ENCODE measurements around the gene CAPZA1. TPM values are rescaled to one million over a fixed set of nuclear protein-coding genes. Genes with fewer than 3 reads are reported as not detected.

Gene CAPZA1
- total RNA-seq, 2 experiments from 2014 or later, result 166 to 179 TPM

- DNase-seq (no peak), ATAC-seq (ENCODE audit: poor library complexity) (no peak)
- TF ChIP-seq CTCF (IDR thresholded peaks at IDR 0.05), result no peak
- H3K4me3 ChIP-seq (ENCODE audit: low read length), result peak overlapping the region; percentile 18
- peak overlapping the region; percentile 73 for H3K4me3 Mint-ChIP-seq
- H3K9me3 ChIP-seq (ENCODE audit: control insufficient read depth in 1 of 2, insufficient read depth in 1 of 2, low read length in 2 of 2), result no peaks in the 10 kb centered on the region
- intact Hi-C loops (cut with DNase I, micrococcal nuclease), result loop anchor here in 1 of 2 experiments (5.0 kb wide), 1 partner anchor 36 kb away; the partner anchor contains the start of gene MOV10
- H3K36me3 ChIP-seq (ENCODE audit: insufficient read depth, low read length), result peaks cover 13% of the 10 kb centered on the region
- H3K4me1 ChIP-seq (ENCODE audit: insufficient read depth, low read length), result peaks cover 25% of the 10 kb centered on the region
- ChIA-PET CTCF (interaction anchor here (0.6 to 2.1 kb wide), 3 partner anchors 27 to 751 kb away, joined by 3 to 12 read pairs (median 3); partner anchors contain the start of gene MOV10), POLR2A (interaction anchor here (1.2 to 2.7 kb wide), 4 partner anchors 13 to 38 kb away, joined by 4 to 12 read pairs (median 10); partner anchors contain the start of genes CAPZA1, MOV10 and ST7L)
- no peaks in the 10 kb centered on the region for H3K27me3 ChIP-seq (ENCODE audit: control insufficient read depth in 1 of 2, insufficient read depth in 2 of 2, low read length in 2 of 2)
- peaks cover 72% of the 10 kb centered on the region for H3K4me1 Mint-ChIP-seq (ENCODE audit: low read depth)
- peak overlapping the region; percentile 78 for H3K27ac Mint-ChIP-seq
- peak overlapping the region in 1 of 2 donors; percentile 0 for H3K27ac ChIP-seq (ENCODE audit: low read depth in 1 of 2, low read length in 2 of 2)
- H3K9me3 Mint-ChIP-seq, result no peaks in the 10 kb centered on the region
- peaks cover 50% of the 10 kb centered on the region for H3K36me3 Mint-ChIP-seq (ENCODE audit: low read depth)
- H3K27me3 Mint-ChIP-seq, result no peaks in the 10 kb centered on the region
Observed at GRCh38 chr1:112636056-112636455, 16.4 kb downstream of the CAPZA1 start.

GRCh38 chr1:112636597-112637253 lies 17.1 kb downstream of the CAPZA1 start:
- Mint-ChIP-seq H3K9me3 (no peaks in the 10 kb centered on the region), H3K4me1 (ENCODE audit: low read depth) (peaks cover 66% of the 10 kb centered on the region), H3K4me3 (peak overlapping the region; percentile 21), H3K27me3 (no peaks in the 10 kb centered on the region), H3K36me3 (ENCODE audit: low read depth) (peaks cover 44% of the 10 kb centered on the region), H3K27ac (peak overlapping the region; percentile 78)
- intact Hi-C loops (cut with DNase I, micrococcal nuclease), result loop anchor here in 1 of 2 experiments (5.0 kb wide), 1 partner anchor 36 kb away; the partner anchor contains the start of gene MOV10
- ChIA-PET POLR2A (interaction anchor here (1.2 to 2.7 kb wide), 4 partner anchors 12 to 37 kb away, joined by 4 to 12 read pairs (median 10); partner anchors contain the start of genes CAPZA1, MOV10 and ST7L), CTCF (interaction anchor here (1.8 to 2.1 kb wide), 3 partner anchors 9 to 37 kb away, joined by 5 to 12 read pairs (median 6); partner anchors contain the start of gene MOV10)
- H3K4me3 ChIP-seq (ENCODE audit: low read length), result no peak overlapping the region
- DNase-seq, result no peak
- no peaks in the 10 kb centered on the region for H3K9me3 ChIP-seq (ENCODE audit: control insufficient read depth in 1 of 2, insufficient read depth in 1 of 2, low read length in 2 of 2)
- peaks cover 7% of the 10 kb centered on the region for H3K36me3 ChIP-seq (ENCODE audit: insufficient read depth, low read length)
- peaks cover 24% of the 10 kb centered on the region for H3K4me1 ChIP-seq (ENCODE audit: insufficient read depth, low read length)
- ATAC-seq (ENCODE audit: poor library complexity), result peak; percentile 48
- H3K27me3 ChIP-seq (ENCODE audit: control insufficient read depth in 1 of 2, insufficient read depth in 2 of 2, low read length in 2 of 2), result no peaks in the 10 kb centered on the region
- H3K27ac ChIP-seq (ENCODE audit: low read depth in 1 of 2, low read length in 2 of 2), result no peak overlapping the region
- TF ChIP-seq CTCF (IDR thresholded peaks at IDR 0.05), result no peak

GRCh38 chr1:112637254-112638109 lies 17.9 kb downstream of the CAPZA1 start:
- H3K36me3 ChIP-seq (ENCODE audit: insufficient read depth, low read length), result peaks cover 9% of the 10 kb centered on the region
- H3K4me1 ChIP-seq (ENCODE audit: insufficient read depth, low read length), result peaks cover 17% of the 10 kb centered on the region
- H3K9me3 Mint-ChIP-seq, result no peaks in the 10 kb centered on the region
- ATAC-seq (ENCODE audit: poor library complexity) (no peak), DNase-seq (no peak)
- intact Hi-C loops (cut with DNase I, micrococcal nuclease), result loop anchor here in 1 of 2 experiments (5.0 kb wide), 1 partner anchor 35 kb away; the partner anchor contains the start of gene MOV10
- CTCF ChIA-PET, result interaction anchor here (1.2 to 2.1 kb wide), 4 partner anchors 10 to 37 kb away, joined by 3 to 12 read pairs (median 6); partner anchors contain the start of gene MOV10
- no peaks in the 10 kb centered on the region for H3K9me3 ChIP-seq (ENCODE audit: control insufficient read depth in 1 of 2, insufficient read depth in 1 of 2, low read length in 2 of 2)
- peak overlapping the region; percentile 21 for H3K4me3 Mint-ChIP-seq
- no peaks in the 10 kb centered on the region for H3K27me3 Mint-ChIP-seq
- H3K27ac Mint-ChIP-seq, result peak overlapping the region; percentile 78
- no peak overlapping the region for H3K27ac ChIP-seq (ENCODE audit: low read depth in 1 of 2, low read length in 2 of 2)
- TF ChIP-seq CTCF (IDR thresholded peaks at IDR 0.05), result no peak
- H3K4me1 Mint-ChIP-seq (ENCODE audit: low read depth), result peaks cover 66% of the 10 kb centered on the region
- peaks cover 38% of the 10 kb centered on the region for H3K36me3 Mint-ChIP-seq (ENCODE audit: low read depth)
- no peak overlapping the region for H3K4me3 ChIP-seq (ENCODE audit: low read length)
- POLR2A ChIA-PET, result interaction anchor here (0.6 to 2.7 kb wide), 4 partner anchors 11 to 37 kb away, joined by 3 to 12 read pairs (median 10); partner anchors contain the start of genes CAPZA1, MOV10 and ST7L
- no peaks in the 10 kb centered on the region for H3K27me3 ChIP-seq (ENCODE audit: control insufficient read depth in 1 of 2, insufficient read depth in 2 of 2, low read length in 2 of 2)
